ENCODE results near the gene DUSP9. TPM values are rescaled to one million over a fixed set of nuclear protein-coding genes. Genes with fewer than 3 reads are reported as not detected.

DUSP9 gene
- total and polyA plus RNA-seq, 12 donors, result 0.03 to 0.09 TPM; not detected in 10

- intact Hi-C loops (cut with DNase I), result loop anchor here in 3 of 10 donors (5.0 to 10.0 kb wide), 3 partner anchors 46 to 58 kb away; no protein-coding TSS in a partner anchor
- no peak overlapping the region for H3K27ac ChIP-seq
- H3K9me3 ChIP-seq, result no peaks in the 10 kb centered on the region
- no peaks in the 10 kb centered on the region for H3K36me3 ChIP-seq
- peaks cover 0 to 72% (median 0%) of the 10 kb centered on the region in 7 donors for H3K27me3 ChIP-seq
- 69 to 70% methylated on average over 4 of the region's 4 CpGs for WGBS, 2 donors
- TF ChIP-seq CTCF (IDR thresholded peaks at IDR 0.05), result no peak
- H3K4me3 ChIP-seq, result no peak overlapping the region
- DNase-seq (no peak), ATAC-seq (no peak)
- peaks cover 0 to 14% (median 11%) of the 10 kb centered on the region in 9 donors for H3K4me1 ChIP-seq
These were observed 38.2 kb upstream of the DUSP9 start for GRCh38 chrX:153608806-153609205.

- Histone ChIP-seq H3K27me3 (peaks cover 0 to 84% (median 0%) of the 10 kb centered on the region in 7 donors), H3K9me3 (no peaks in the 10 kb centered on the region), H3K4me3 (peak overlapping the region; percentile 15 to 52 (median 41)), H3K36me3 (no peaks in the 10 kb centered on the region), H3K4me1 (peaks cover 0 to 14% (median 11%) of the 10 kb centered on the region in 9 donors), H3K27ac (no peak overlapping the region)
- TF ChIP-seq CTCF (IDR thresholded peaks at IDR 0.05), result peak; percentile 45 to 83 (median 76)
- ATAC-seq (peak; percentile 88 to 97 (median 94)), DNase-seq (peak; percentile 64 to 77)
- WGBS, 2 donors, result 4 to 6% methylated on average over 27 to 61 of the region's 63 CpGs
- intact Hi-C loops (cut with DNase I), result loop anchor here in 7 of 10 donors (5.0 to 10.0 kb wide), 4 partner anchors 45 to 57 kb away; no protein-coding TSS in a partner anchor
These were observed 36.8 kb upstream of the DUSP9 start for GRCh38 chrX:153609917-153610835.

- Histone ChIP-seq H3K4me3 (no peak overlapping the region), H3K9me3 (no peaks in the 10 kb centered on the region), H3K27me3 (peaks cover 0 to 91% (median 0%) of the 10 kb centered on the region in 7 donors), H3K4me1 (peaks cover 0 to 14% (median 11%) of the 10 kb centered on the region in 9 donors), H3K36me3 (no peaks in the 10 kb centered on the region), H3K27ac (no peak overlapping the region)
- peak in 2 of 8 donors; percentile 32 to 39 for ATAC-seq
- WGBS, 2 donors, result 76 to 82% methylated on average over 9 of the region's 9 CpGs
- intact Hi-C loops (cut with DNase I), result loop anchor here in 4 of 10 donors (5.0 to 10.0 kb wide), 3 partner anchors 51 to 56 kb away; no protein-coding TSS in a partner anchor
- no peak for DNase-seq
- no peak for TF ChIP-seq CTCF (IDR thresholded peaks at IDR 0.05)
These were observed 36.2 kb upstream of the DUSP9 start for GRCh38 chrX:153610836-153611213.

- ATAC-seq (peak in 1 of 8 donors; percentile 5), DNase-seq (no peak)
- peak overlapping the region in 1 of 10 donors; percentile 23 for H3K27ac ChIP-seq
- intact Hi-C loops (cut with DNase I), result loop anchor here in 4 of 10 donors (5.0 to 10.0 kb wide), 3 partner anchors 51 to 56 kb away; no protein-coding TSS in a partner anchor
- H3K4me1 ChIP-seq, result peaks cover 0 to 14% (median 11%) of the 10 kb centered on the region in 9 donors
- H3K9me3 ChIP-seq, result no peaks in the 10 kb centered on the region
- H3K27me3 ChIP-seq, result peaks cover 0 to 91% (median 0%) of the 10 kb centered on the region in 7 donors
- no peak overlapping the region for H3K4me3 ChIP-seq
- TF ChIP-seq CTCF (IDR thresholded peaks at IDR 0.05), result no peak
- 61 to 69% methylated on average over 9 to 14 of the region's 14 CpGs for WGBS, 2 donors
- no peaks in the 10 kb centered on the region for H3K36me3 ChIP-seq
These were observed 35.5 kb upstream of the DUSP9 start for GRCh38 chrX:153611298-153612095.

Measured in heart right ventricle (tissue), 16 donors.